Astrocyte (in vitro differentiated cells and primary cell): ENCODE measurements around the gene BHLHE23.
"Not testable (repeated sequence)": the region's sequence is repeated elsewhere in the genome, so short reads cannot be mapped to it uniquely, and the experiment has no call there.

ENCODE experiments used
- EZH2 ChIP-seq: IDR thresholded peaks from 2 replicates; pipeline ENCODE4 v1.6.1; 2012; ENCODE audit warnings: mild to moderate bottlenecking, low read length, inconsistent platforms; ENCODE audit not compliant: insufficient read depth
- TF ChIP-seq, protein P1 (sequence below): IDR thresholded peaks from 2 replicates; pipeline ENCODE4 v1.5.1; 2011; ENCODE audit warnings: low read depth, mild to moderate bottlenecking, inconsistent platforms, low read length, moderate library complexity; ENCODE audit not compliant: insufficient read depth

DNA sequence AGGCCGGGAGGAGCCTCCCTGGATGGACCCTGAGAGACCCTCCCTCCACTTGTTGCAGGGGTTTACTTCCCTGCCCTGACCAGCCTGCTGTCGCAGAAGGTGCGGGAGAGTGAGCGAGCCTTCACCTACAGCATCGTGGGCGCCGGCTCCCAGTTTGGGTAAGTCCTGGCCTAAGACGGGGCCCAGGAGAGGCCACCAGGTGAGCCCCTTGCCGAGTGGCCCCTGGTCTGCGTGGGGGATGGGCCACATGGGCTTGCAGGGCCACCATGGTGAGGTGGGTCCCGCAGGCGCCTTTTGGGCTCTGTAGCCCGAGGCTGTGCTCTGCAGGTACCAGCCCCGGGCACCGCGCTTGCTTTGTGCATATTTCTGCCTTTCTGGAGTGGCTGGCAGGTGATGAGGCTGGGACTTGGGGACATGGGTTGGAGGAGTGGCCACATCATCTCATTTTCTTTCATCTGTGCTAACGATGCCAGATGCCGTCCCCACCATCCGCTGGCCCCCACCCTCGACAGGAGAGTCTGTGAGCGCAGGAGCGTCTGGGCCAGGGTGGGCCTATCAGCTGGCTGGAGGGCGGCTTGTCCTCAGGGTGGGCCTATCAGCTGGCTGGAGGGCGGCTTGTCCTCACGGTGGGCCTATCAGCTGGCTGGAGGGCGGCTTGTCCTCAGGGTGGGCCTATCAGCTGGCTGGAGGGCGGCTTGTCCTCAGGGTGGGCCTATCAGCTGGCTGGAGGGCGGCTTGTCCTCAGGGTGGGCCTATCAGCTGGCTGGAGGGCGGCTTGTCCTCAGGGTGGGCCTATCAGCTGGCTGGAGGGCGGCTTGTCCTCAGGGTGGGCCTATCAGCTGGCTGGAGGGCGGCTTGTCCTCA, 46.1 kb downstream of the BHLHE23 start:
- TF ChIP-seq, protein P1, sequence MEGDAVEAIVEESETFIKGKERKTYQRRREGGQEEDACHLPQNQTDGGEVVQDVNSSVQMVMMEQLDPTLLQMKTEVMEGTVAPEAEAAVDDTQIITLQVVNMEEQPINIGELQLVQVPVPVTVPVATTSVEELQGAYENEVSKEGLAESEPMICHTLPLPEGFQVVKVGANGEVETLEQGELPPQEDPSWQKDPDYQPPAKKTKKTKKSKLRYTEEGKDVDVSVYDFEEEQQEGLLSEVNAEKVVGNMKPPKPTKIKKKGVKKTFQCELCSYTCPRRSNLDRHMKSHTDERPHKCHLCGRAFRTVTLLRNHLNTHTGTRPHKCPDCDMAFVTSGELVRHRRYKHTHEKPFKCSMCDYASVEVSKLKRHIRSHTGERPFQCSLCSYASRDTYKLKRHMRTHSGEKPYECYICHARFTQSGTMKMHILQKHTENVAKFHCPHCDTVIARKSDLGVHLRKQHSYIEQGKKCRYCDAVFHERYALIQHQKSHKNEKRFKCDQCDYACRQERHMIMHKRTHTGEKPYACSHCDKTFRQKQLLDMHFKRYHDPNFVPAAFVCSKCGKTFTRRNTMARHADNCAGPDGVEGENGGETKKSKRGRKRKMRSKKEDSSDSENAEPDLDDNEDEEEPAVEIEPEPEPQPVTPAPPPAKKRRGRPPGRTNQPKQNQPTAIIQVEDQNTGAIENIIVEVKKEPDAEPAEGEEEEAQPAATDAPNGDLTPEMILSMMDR: not testable (repeated sequence)
- TF ChIP-seq EZH2: not testable (repeated sequence)
